Astrocyte of the spinal cord (primary cell): ENCODE results near the gene FLT3.
A peak's percentile ranks its signal among the peaks of the same experiment; 100 is the strongest.

Experiments used
- DNase-seq: peaks from one replicate; pipeline ENCODE4 v3.0.0; 2011; ENCODE audit warnings: low read depth, low spot score
- H3K4me3 ChIP-seq: 2 replicates; pipeline ENCODE4 v1.5.1; 2011; ENCODE audit warnings: low read depth, mild to moderate bottlenecking, low read length, moderate library complexity
- CTCF ChIP-seq: IDR thresholded peaks from 2 replicates; pipeline ENCODE4 v1.5.1; 2012; ENCODE audit warnings: low read depth, mild to moderate bottlenecking, low read length, inconsistent platforms
- in situ Hi-C: cut with HindIII; loops from 2 replicates; pipeline ENCODE4 v1.10.0; 2017; ENCODE audit warnings: low sequenced_read_pairs

The FLT3 gene

GRCh38 chr13:28047757-28048388 is 52.5 kb downstream of the FLT3 start:
- H3K4me3 ChIP-seq, result no peak overlapping the region
- TF ChIP-seq CTCF, result no peak
- in situ Hi-C loops, result no loop called here
- peak; percentile 13 for DNase-seq

- TF ChIP-seq CTCF, result no peak
- in situ Hi-C loops, result no loop called here
- DNase-seq, result peak; percentile 53
- no peak overlapping the region for H3K4me3 ChIP-seq
Measured at GRCh38 chr13:28046981-28047380, 53.4 kb downstream of the FLT3 start.

- TF ChIP-seq CTCF, result no peak
- in situ Hi-C loops, result no loop called here
- DNase-seq, result no peak
- H3K4me3 ChIP-seq, result no peak overlapping the region
Measured at GRCh38 chr13:28045861-28046260, 54.5 kb downstream of the FLT3 start.

GRCh38 chr13:28044608-28045007 is 55.8 kb downstream of the FLT3 start:
- no peak overlapping the region for H3K4me3 ChIP-seq
- no peak for TF ChIP-seq CTCF
- DNase-seq, result no peak
- in situ Hi-C loops, result no loop called here

- in situ Hi-C loops, result no loop called here
- TF ChIP-seq CTCF, result no peak
- DNase-seq, result no peak
- no peak overlapping the region for H3K4me3 ChIP-seq
Measured at GRCh38 chr13:28043224-28043623, 57.2 kb downstream of the FLT3 start.

- no peak for TF ChIP-seq CTCF
- in situ Hi-C loops, result no loop called here
- DNase-seq, result no peak
- H3K4me3 ChIP-seq, result no peak overlapping the region
Measured at GRCh38 chr13:28041501-28041900, 58.9 kb downstream of the FLT3 start.
